ENCODE data around the gene TAS2R60.
"Not testable (repeated sequence)": the region's sequence is repeated elsewhere in the genome, so short reads cannot be mapped to it uniquely, and the experiment has no call there.

The TAS2R60 gene

GRCh38 chr7:143477501-143478150 is 34.4 kb downstream of the TAS2R60 start, which contains the start of gene TAS2R41:
Gene TAS2R41, plus strand, starts transcription at chr7:143477873. Its CDS starts 0 bp downstream, at chr7:143477873.
- no peak for DNase-seq (ENCODE audit: low read depth, low spot score)

- DNase-seq (ENCODE audit: low read depth, low spot score) = no peak
Observed at GRCh38 chr7:143479055-143479766, 36.0 kb downstream of the TAS2R60 start.

GRCh38 chr7:143480501-143480900 is 37.2 kb downstream of the TAS2R60 start:
- DNase-seq (ENCODE audit: low read depth, low spot score) = no peak

- DNase-seq (ENCODE audit: low read depth, low spot score) = no peak
Observed at GRCh38 chr7:143484119-143484518, 40.9 kb downstream of the TAS2R60 start.

GRCh38 chr7:143485094-143485493 is 41.8 kb downstream of the TAS2R60 start:
- no peak for DNase-seq (ENCODE audit: low read depth, low spot score)

- no peak for DNase-seq (ENCODE audit: low read depth, low spot score)
Observed at GRCh38 chr7:143485500-143485899, 42.2 kb downstream of the TAS2R60 start.

GRCh38 chr7:143486266-143486665 is 43.0 kb downstream of the TAS2R60 start:
- DNase-seq (ENCODE audit: low read depth, low spot score) = not testable (repeated sequence)

- DNase-seq (ENCODE audit: low read depth, low spot score) = no peak
Observed at GRCh38 chr7:143487061-143487460, 43.8 kb downstream of the TAS2R60 start.

GRCh38 chr7:143487566-143487965 is 44.3 kb downstream of the TAS2R60 start:
- no peak for DNase-seq (ENCODE audit: low read depth, low spot score)

GRCh38 chr7:143490717-143491306 is 47.6 kb downstream of the TAS2R60 start:
- no peak for DNase-seq (ENCODE audit: low read depth, low spot score)

GRCh38 chr7:143492043-143492471 is 48.8 kb downstream of the TAS2R60 start:
- no peak for DNase-seq (ENCODE audit: low read depth, low spot score)

- no peak for DNase-seq (ENCODE audit: low read depth, low spot score)
Observed at GRCh38 chr7:143492799-143493739, 49.8 kb downstream of the TAS2R60 start.

GRCh38 chr7:143493751-143494150 is 50.5 kb downstream of the TAS2R60 start:
- DNase-seq (ENCODE audit: low read depth, low spot score) = no peak

Measured in activated CD4-positive, CD25-positive, alpha-beta regulatory T cell treated with anti-CD3 and anti-CD28 coated beads, Interleukin-2, amount 50 U/mL, for 16 hours (primary cell).